ENCODE data around the gene CADPS2.

Gene CADPS2

DNA sequence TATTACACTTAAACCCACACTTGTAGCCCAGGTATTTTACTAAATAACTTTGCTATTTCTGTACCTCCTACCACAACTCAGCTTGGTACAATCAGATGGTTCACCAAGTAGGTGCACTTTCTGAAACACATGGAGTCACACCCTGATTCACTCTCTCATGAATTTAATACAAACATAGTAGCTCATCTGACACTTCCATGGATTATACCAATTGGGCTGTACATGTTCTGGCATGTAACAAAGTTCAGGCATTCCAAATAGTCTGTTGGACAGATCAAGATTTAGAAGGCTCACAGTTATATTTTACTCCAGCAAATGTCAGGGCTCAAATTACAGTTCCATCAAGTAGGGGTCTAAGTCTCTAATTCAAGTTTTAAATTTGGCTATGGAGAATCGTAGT lies 121.4 kb downstream of the CADPS2 start:
- DNase-seq (ENCODE audit: low read depth in 2 of 2), result no peak
- TF ChIP-seq, protein P1, sequence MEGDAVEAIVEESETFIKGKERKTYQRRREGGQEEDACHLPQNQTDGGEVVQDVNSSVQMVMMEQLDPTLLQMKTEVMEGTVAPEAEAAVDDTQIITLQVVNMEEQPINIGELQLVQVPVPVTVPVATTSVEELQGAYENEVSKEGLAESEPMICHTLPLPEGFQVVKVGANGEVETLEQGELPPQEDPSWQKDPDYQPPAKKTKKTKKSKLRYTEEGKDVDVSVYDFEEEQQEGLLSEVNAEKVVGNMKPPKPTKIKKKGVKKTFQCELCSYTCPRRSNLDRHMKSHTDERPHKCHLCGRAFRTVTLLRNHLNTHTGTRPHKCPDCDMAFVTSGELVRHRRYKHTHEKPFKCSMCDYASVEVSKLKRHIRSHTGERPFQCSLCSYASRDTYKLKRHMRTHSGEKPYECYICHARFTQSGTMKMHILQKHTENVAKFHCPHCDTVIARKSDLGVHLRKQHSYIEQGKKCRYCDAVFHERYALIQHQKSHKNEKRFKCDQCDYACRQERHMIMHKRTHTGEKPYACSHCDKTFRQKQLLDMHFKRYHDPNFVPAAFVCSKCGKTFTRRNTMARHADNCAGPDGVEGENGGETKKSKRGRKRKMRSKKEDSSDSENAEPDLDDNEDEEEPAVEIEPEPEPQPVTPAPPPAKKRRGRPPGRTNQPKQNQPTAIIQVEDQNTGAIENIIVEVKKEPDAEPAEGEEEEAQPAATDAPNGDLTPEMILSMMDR (IDR thresholded peaks at IDR 0.05; ENCODE audit: low read depth, low read length), result no peak
- H3K4me3 ChIP-seq (replicated peaks in 1 of 2; ENCODE audit: low read depth in 2 of 2, low read length in 2 of 2), result no peak overlapping the region

DNA sequence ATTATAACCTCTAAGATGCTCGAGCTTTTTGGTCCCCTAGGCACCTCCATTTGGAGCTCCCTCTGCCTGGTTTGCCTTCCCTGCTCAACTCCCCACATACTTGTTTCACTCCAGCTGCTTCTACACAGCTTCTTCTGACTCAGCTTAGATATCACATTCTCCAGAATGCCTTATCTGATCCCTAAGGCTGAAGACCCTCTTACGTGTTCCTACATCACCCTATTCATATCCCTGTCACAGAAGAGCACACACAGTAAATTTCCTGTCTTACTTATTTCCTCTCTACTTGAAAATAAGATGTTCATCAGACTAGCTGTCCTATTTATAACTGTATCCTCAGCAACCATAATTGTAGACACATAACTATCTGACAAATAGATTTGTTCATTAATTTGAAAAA lies 122.2 kb downstream of the CADPS2 start:
- TF ChIP-seq, protein P1 (IDR thresholded peaks at IDR 0.05; ENCODE audit: low read depth, low read length), result no peak
- peak; percentile 2 to 27 for DNase-seq (ENCODE audit: low read depth in 2 of 2)

DNA sequence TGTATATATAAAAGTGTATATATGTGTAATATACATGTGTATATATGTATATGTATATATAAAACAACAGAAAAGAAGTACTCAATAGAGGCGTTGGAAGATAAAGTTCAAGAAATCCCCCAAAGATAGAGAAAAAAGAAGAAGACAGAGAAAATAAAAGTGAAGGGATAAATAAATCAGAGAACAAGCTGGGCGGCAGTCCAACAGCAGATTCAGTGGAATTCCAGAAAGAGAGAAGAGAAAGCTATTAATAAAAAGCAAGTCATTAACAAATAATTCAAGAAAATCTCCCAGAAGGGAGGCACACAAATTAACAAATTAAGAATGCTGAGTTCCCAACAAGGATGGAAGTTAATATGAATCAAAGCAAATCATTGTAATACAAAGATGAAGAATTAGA lies 124.2 kb downstream of the CADPS2 start:
- H3K4me3 ChIP-seq (replicated peaks in 1 of 2; ENCODE audit: low read depth in 2 of 2, low read length in 2 of 2), result no peak overlapping the region
- DNase-seq (ENCODE audit: low read depth in 2 of 2), result no peak
- TF ChIP-seq, protein P1 (IDR thresholded peaks at IDR 0.05; ENCODE audit: low read depth, low read length), result no peak

More for the DNA sequence above, 122.2 kb downstream of the CADPS2 start:
- H3K4me3 ChIP-seq (replicated peaks in 1 of 2; ENCODE audit: low read depth in 2 of 2, low read length in 2 of 2), result no peak overlapping the region

DNA sequence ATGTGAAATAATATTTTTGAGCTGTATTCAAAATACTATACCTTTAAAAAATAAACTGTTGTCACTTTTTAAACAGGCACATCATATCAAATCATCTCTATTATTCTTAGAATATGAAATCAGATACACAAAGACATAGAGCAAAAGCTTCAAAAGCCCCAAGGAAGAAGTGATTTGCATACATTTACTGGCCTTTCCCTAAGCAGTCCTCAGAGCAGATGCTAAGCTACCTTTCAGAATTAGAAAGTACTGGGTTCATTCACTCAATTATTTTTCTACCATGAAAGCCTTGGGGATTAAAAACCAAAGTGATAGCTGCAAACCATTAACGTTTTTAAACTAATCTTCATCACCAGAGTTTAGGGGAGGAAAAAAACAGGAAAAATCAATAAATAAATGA lies 127.8 kb downstream of the CADPS2 start:
- H3K4me3 ChIP-seq (replicated peaks in 1 of 2; ENCODE audit: low read depth in 2 of 2, low read length in 2 of 2), result no peak overlapping the region
- TF ChIP-seq, protein P1 (IDR thresholded peaks at IDR 0.05; ENCODE audit: low read depth, low read length), result no peak
- no peak for DNase-seq (ENCODE audit: low read depth in 2 of 2)

DNA sequence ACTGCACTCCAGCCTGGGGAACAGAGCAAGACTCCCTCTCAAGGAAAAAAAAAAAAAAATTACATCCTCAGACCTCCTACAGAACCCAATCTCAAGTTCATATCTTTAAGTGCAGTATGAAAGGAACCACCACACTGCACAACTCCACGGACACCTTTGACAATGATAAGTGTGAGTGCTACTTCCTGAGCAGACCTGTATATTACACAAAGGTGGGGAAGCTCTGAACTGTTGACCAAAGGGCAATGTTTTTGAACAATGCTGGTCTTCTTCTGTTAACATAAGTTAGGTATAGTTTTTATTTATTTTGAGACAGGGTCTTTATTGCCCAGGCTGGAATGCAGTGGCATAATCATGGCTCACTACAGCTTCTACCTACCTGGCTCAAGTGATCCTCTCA lies 129.4 kb downstream of the CADPS2 start:
- DNase-seq (ENCODE audit: low read depth in 2 of 2), result no peak
- H3K4me3 ChIP-seq (replicated peaks in 1 of 2; ENCODE audit: low read depth in 2 of 2, low read length in 2 of 2), result no peak overlapping the region
- TF ChIP-seq, protein P1 (IDR thresholded peaks at IDR 0.05; ENCODE audit: low read depth, low read length), result no peak

DNA sequence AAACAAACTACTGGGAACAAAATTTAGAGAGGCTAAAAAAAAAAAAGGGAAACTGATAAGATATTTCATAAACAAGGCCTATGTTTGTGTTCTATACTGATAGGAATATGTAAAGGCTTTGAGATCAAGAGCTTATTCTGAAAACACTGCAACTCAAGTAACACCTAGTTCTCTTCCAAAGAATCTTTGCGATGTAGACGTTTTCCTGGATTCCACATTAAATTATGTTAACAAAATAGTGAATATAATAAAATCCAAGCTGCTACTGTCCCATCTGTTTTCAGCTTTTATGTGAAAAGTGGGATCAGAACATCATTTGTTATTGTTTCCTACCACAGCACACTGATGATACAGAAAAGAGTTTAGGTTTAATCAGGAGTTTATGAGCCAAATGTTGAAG lies 130.6 kb downstream of the CADPS2 start:
- no peak overlapping the region for H3K4me3 ChIP-seq (replicated peaks in 1 of 2; ENCODE audit: low read depth in 2 of 2, low read length in 2 of 2)
- TF ChIP-seq, protein P1 (IDR thresholded peaks at IDR 0.05; ENCODE audit: low read depth, low read length), result no peak
- DNase-seq (ENCODE audit: low read depth in 2 of 2), result no peak

DNA sequence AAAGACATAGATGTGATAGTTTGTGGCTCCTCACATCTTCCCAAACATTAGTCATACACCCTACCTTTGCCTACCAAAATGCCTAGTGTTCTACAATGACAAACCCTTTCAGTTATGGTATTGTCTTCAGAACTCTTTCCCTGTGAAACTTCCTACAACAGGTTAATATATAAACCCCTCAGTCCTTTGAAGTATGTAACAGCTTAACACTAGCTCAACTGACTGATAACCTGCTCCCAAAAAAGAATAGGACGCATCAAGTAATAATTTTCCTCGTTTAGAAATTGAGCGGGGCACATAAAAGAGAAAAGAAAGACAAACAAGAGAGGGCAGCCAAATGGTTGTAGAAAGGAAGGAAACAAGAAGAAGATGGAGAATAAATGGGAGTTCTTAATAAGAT lies 133.7 kb downstream of the CADPS2 start:
- DNase-seq (ENCODE audit: low read depth in 2 of 2), result no peak
- TF ChIP-seq, protein P1 (IDR thresholded peaks at IDR 0.05; ENCODE audit: low read depth, low read length), result no peak
- H3K4me3 ChIP-seq (replicated peaks in 1 of 2; ENCODE audit: low read depth in 2 of 2, low read length in 2 of 2), result no peak overlapping the region
